ENCODE data around the gene PKHD1.
A peak's percentile ranks its signal among the peaks of the same experiment; 100 is the strongest.

The PKHD1 gene, protein sequence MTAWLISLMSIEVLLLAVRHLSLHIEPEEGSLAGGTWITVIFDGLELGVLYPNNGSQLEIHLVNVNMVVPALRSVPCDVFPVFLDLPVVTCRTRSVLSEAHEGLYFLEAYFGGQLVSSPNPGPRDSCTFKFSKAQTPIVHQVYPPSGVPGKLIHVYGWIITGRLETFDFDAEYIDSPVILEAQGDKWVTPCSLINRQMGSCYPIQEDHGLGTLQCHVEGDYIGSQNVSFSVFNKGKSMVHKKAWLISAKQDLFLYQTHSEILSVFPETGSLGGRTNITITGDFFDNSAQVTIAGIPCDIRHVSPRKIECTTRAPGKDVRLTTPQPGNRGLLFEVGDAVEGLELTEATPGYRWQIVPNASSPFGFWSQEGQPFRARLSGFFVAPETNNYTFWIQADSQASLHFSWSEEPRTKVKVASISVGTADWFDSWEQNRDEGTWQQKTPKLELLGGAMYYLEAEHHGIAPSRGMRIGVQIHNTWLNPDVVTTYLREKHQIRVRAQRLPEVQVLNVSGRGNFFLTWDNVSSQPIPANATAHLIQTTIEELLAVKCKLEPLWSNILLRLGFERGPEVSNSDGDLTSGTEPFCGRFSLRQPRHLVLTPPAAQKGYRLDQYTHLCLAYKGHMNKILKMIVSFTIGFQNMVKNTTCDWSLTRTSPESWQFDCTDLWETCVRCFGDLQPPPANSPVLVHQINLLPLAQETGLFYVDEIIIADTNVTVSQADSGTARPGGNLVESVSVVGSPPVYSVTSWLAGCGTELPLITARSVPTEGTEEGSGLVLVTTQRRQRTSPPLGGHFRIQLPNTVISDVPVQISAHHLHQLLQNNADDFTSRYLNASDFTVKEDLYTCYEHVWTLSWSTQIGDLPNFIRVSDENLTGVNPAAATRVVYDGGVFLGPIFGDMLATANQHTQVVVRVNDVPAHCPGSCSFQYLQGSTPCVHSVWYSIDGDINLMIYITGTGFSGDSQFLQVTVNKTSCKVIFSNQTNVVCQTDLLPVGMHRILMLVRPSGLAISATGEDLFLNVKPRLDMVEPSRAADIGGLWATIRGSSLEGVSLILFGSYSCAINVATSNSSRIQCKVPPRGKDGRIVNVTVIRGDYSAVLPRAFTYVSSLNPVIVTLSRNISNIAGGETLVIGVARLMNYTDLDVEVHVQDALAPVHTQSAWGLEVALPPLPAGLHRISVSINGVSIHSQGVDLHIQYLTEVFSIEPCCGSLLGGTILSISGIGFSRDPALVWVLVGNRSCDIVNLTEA (N-terminal part only)

DNA sequence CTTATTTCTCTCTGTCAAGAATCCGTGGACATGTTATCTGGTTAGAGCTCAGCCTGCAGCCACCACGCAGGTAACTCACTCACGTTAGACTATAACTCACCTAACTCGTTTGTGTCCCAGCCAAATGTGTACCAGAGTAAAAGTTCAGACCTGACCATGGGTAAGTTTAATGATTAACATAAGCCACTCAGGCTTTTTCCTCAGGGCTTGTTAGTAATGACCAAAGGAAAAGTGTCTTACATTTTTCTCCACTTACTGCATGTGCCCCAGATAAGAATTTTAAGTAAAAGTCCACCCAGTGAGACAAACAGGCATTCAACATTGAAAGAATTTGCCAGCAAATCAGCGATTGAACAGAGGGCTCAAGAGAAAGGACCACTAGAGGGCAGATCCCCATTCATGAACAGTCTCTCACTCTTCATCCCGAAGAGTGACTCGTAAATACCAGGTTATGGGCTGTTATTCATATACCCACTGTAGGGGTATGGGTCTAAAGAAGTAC is at the start of gene PKHD1:
TSS of gene PKHD1 (minus strand) at position 116 of the 502 bp plus-strand sequence. CDS start 2,680 bp downstream, outside the sequence.
- in situ Hi-C loops (cut with MboI; ENCODE audit: low pct_unique_long_range_greater_than_20kb, low sequenced_read_pairs, unreplicated experiment), result no loop called here
- peak; percentile 13 for DNase-seq (ENCODE audit: low spot score)
- TF ChIP-seq CTCF (IDR thresholded peaks at IDR 0.05; ENCODE audit: extremely low read depth, insufficient read depth, missing control alignments), result peak; percentile 40

- in situ Hi-C loops (cut with MboI; ENCODE audit: low pct_unique_long_range_greater_than_20kb, low sequenced_read_pairs, unreplicated experiment), result no loop called here
- no peak for DNase-seq (ENCODE audit: low spot score)
- no peak for TF ChIP-seq CTCF (IDR thresholded peaks at IDR 0.05; ENCODE audit: extremely low read depth, insufficient read depth, missing control alignments)
These were observed 49.6 kb upstream of the PKHD1 start for GRCh38 chr6:52136934-52137467.

GRCh38 chr6:52136055-52136454 is 48.6 kb upstream of the PKHD1 start:
- in situ Hi-C loops (cut with MboI; ENCODE audit: low pct_unique_long_range_greater_than_20kb, low sequenced_read_pairs, unreplicated experiment), result no loop called here
- DNase-seq (ENCODE audit: low spot score), result no peak
- TF ChIP-seq CTCF (IDR thresholded peaks at IDR 0.05; ENCODE audit: extremely low read depth, insufficient read depth, missing control alignments), result no peak

GRCh38 chr6:52135217-52135616 is 47.8 kb upstream of the PKHD1 start:
- no peak for TF ChIP-seq CTCF (IDR thresholded peaks at IDR 0.05; ENCODE audit: extremely low read depth, insufficient read depth, missing control alignments)
- in situ Hi-C loops (cut with MboI; ENCODE audit: low pct_unique_long_range_greater_than_20kb, low sequenced_read_pairs, unreplicated experiment), result no loop called here
- DNase-seq (ENCODE audit: low spot score), result no peak

GRCh38 chr6:52134011-52134410 is 46.6 kb upstream of the PKHD1 start:
- in situ Hi-C loops (cut with MboI; ENCODE audit: low pct_unique_long_range_greater_than_20kb, low sequenced_read_pairs, unreplicated experiment), result no loop called here
- no peak for DNase-seq (ENCODE audit: low spot score)
- TF ChIP-seq CTCF (IDR thresholded peaks at IDR 0.05; ENCODE audit: extremely low read depth, insufficient read depth, missing control alignments), result no peak

DNA sequence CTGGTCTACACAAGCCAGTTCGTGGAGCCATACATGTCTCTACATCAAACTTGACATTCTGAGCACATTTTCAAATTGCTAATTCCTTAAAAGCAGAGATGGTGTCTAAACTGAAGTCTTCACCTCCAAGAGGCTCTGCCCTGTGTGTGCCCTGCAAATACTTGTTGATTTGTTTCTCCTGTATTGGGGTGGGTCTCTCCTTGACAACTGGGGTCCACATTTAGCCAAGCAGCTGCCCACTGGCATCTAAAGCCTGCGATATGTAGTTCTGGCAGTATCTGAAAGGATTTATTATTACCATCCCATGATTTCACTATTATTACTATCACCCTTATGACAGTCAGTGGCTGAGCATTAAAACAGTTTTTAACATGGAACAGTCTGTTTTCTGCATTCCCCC is 45.9 kb upstream of the PKHD1 start:
- in situ Hi-C loops (cut with MboI; ENCODE audit: low pct_unique_long_range_greater_than_20kb, low sequenced_read_pairs, unreplicated experiment), result no loop called here
- TF ChIP-seq CTCF (IDR thresholded peaks at IDR 0.05; ENCODE audit: extremely low read depth, insufficient read depth, missing control alignments), result no peak
- no peak for DNase-seq (ENCODE audit: low spot score)
